ENCODE results near the gene PTPRN2. TPM values are rescaled to one million over a fixed set of nuclear protein-coding genes. Genes with fewer than 3 reads are reported as not detected.
"Not testable (repeated sequence)": the region's sequence is repeated elsewhere in the genome, so short reads cannot be mapped to it uniquely, and the experiment has no call there.

The PTPRN2 gene
- total RNA-seq, 4 donors from 2014 or later = 2.0 to 9.5 (median 2.6) TPM

DNA sequence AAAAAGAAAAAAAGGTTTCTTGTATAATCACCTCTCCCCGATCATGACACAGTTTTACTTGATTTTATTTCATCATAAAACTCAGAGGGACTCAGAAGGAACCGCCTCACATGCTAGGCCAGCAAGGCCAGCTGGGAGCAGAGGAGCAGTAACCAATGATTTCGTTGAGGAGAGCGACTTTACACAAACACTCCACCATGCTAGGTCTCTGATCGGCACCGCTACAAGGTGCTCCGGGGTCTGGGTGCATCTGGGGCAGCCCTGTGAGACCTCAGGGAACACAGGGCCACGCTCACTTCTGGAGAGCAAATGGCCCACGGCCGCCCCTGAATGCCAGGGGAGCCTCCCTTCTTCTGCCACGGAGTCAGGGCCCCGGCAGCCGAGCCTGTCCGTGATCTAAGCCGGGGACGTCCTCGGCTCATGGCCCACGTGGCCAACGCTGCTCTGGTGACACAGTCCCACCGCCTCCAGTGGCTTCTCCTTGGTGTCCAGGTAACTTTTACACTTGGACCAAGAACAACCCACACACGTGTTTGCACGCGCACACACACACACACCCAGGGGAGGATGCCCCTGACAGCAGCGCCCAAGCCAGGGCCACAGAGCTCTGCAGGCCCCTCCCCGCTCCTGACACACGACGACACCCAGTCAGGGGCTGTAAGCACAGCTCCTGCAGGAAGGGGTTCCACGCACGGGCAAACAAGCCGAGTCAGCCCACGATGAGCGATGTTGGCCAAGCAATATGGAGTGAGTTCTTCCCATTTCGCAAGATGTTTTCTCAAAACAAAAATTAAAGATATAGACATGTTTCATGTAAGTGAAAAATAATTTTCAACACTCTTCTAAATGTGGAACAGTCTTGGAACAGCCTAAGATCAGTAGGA lies 918.5 kb downstream of the PTPRN2 start:
- ATAC-seq (ENCODE audit: low FRiP score) (no peak), DNase-seq (ENCODE audit: low spot score) (no peak)
- TF ChIP-seq CTCF (IDR thresholded peaks at IDR 0.05) = no peak

DNA sequence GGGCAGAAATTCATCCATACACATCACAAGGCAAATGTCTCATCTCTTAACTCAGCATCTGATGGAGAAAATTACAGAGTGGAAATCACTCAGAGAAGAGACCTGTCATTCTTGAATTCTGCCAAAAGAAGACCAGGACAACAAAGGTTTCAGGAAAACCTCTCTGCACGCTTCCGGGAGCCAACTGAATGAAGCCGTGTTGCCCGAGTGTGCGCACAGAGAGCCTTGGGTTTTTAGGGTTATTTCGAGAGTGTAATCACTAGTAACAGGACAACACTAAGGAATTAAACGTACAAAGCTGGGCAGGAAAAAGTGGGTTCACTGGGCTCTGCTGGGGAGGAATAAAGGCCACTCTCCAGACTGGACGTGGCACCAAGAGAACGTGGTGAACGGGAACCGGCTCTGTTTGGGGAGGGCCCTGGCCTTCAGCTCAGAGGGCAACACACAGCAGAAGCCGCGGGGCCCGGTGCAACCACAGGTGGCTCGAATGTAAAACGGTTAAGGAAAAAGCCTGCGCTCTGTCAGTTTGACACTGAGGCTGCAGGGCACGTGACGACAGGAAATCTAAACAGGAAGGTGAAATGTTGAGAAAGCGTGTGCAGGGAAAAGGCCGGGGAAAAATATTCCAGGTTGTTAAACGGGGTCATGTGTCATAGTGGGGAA lies 919.3 kb downstream of the PTPRN2 start:
- no peak for TF ChIP-seq CTCF (IDR thresholded peaks at IDR 0.05)
- no peak for DNase-seq (ENCODE audit: low spot score)
- no peak for ATAC-seq (ENCODE audit: low FRiP score)

DNA sequence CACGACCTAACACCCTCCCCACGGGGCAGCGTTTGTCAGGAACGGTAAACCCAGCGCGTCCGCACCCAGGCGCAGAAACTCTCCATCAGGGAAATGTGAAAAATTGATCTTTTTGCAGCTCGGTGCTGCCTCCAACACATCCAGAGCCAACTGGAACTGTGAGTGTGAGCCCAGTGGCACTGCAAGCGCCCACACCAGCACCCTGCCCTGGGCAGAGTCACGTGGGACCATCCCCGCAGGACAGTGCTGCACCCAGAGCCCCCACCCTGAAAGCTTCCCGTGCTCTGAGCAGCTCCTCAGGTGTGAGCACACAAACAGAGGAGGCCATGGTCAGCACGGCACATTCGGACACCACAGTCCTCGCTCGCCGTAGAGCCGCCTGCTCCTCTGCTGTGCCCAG lies 919.9 kb downstream of the PTPRN2 start:
- DNase-seq (ENCODE audit: low spot score) (no peak), ATAC-seq (ENCODE audit: low FRiP score) (no peak)
- no peak for TF ChIP-seq CTCF (IDR thresholded peaks at IDR 0.05)

DNA sequence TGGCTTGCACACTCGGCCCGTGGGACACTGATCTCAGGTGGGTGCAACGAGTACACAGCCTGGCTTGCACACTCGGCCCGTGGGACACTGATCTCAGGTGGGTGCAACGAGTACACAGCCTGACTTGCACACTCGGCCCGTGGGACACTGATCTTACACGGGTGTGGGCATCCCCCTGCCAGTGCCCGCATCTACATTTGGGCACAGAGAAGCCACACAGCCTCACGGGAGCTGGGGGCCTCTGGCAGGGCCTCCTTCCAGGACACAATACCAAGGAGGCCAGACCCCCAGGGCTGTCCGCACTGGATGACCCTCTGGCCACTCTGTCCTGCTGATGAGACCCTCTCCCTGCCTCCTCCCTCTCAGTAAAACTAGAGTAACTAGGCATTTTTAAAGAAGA lies 920.4 kb downstream of the PTPRN2 start:
- TF ChIP-seq CTCF (IDR thresholded peaks at IDR 0.05) = no peak
- no peak for ATAC-seq (ENCODE audit: low FRiP score)
- no peak for DNase-seq (ENCODE audit: low spot score)

GRCh38 chr7:157666530-157667040 lies 921.0 kb downstream of the PTPRN2 start:
- no peak for ATAC-seq (ENCODE audit: low FRiP score)
- no peak for TF ChIP-seq CTCF (IDR thresholded peaks at IDR 0.05)
- DNase-seq (ENCODE audit: low spot score) = no peak

GRCh38 chr7:157665634-157665988 lies 922.0 kb downstream of the PTPRN2 start:
- ATAC-seq (ENCODE audit: low FRiP score); DNase-seq (ENCODE audit: low spot score): not testable (repeated sequence)

DNA sequence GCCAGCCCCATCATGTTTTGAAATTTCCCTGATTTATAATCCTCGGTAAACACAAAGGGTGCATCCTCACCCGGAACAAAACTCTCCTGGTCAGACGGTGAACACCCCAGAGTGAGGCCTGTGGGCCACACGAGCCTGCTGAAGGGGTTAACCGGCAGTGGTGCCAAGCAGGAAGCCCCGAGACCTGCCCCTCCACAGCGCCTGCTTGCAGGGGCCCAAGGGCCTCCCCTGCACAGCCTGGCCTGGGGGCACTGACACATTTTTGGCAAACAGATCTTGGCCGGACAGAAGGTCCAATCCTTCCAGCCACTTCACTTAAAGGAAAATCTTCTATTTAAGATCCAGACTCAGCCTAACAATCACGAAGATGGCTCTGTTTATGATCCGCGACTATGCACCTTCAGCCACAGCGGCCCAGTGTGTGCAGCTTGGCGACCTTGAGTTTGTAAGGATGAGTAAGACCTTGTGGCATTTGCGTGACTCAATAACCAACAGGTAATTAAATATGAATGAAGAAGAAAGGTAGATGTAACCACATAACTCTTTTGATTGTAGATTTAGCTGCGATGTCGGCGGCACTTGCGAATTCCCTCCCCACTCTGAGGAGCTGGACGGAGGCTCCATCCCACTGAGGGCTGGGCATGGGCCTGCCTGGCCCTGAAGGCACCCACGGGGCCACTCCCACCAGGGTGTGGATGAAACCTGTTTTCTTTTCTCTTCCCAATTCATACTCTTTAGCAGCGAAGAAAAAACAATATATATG lies 922.6 kb downstream of the PTPRN2 start:
- ATAC-seq (ENCODE audit: low FRiP score) (no peak), DNase-seq (ENCODE audit: low spot score) (no peak)
- TF ChIP-seq CTCF (IDR thresholded peaks at IDR 0.05) = no peak

Measured in omental fat pad (tissue), 4 donors.